Esophagus squamous epithelium (tissue), 5 donors: ENCODE measurements around the gene SECISBP2. TPM values are rescaled to one million over a fixed set of nuclear protein-coding genes. Genes with fewer than 3 reads are reported as not detected.

Experiments
- DNase-seq: peaks from one replicate; lab custom pipeline; 2025; lab: John Stamatoyannopoulos, UW
- H3K27ac ChIP-seq, 4 donors: fragments of 200-600 bp; sonication (generic); one replicate each; pipeline ENCODE4 v1.5.1; 2016 to 2019; ENCODE audit warnings: mild to moderate bottlenecking in 1 of 4
- H3K27me3 ChIP-seq, 4 donors: fragments of 200-600 bp; sonication (generic); 1 replicate in 3 of 4; 2 replicates in 1 of 4; pipeline versions ENCODE4 v1.5.1 to v1.6.0; 2017 to 2021; ENCODE audit warnings: antibody characterized with exemption in 1 of 4
- H3K36me3 ChIP-seq, 3 donors: fragments of 200-600 bp; sonication (generic); one replicate each; pipeline ENCODE4 v1.5.1; 2016 to 2019
- H3K4me1 ChIP-seq, 3 donors: fragments of 200-600 bp; sonication (generic); one replicate each; pipeline ENCODE4 v1.5.1; 2017 to 2019
- H3K4me3 ChIP-seq, 4 donors: fragments of 200-600 bp; sonication (generic); 1 replicate in 3 of 4; 2 replicates in 1 of 4; pipeline ENCODE4 v1.5.1; 2016 to 2019; ENCODE audit warnings: mild to moderate bottlenecking in 2 of 4, moderate library complexity in 1 of 4
- H3K9me3 ChIP-seq, 3 donors: fragments of 200-600 bp; sonication (generic); one replicate each; pipeline ENCODE4 v1.5.1; 2016 to 2019
- POLR2A ChIP-seq, 4 donors: fragments of 450-650 bp; IDR thresholded peaks; one replicate each; pipeline ENCODE4 v1.6.1; 2017; ENCODE audit warnings: antibody characterized with exemption in 4 of 4, mild to moderate bottlenecking in 4 of 4, moderate library complexity in 3 of 4
- WGBS, 2 donors: methylation state at CpG; one replicate each; pipeline ENCODE4 v1.1.5; 2018; 5-methylcytosine and 5-hydroxymethylcytosine counted together
- intact Hi-C: fragments of 100-400 bp; cut with DNase I; formaldehyde crosslinking; loops from one replicate; pipeline ENCODE4 v1.15.0; 2022
- total RNA-seq, 4 donors: library from RNA; depleted of rRNA; stranded (reverse); fragments of >200 nt; gene quantifications; one replicate each; pipeline ENCODE4 v1.1.0, GENCODE V29; 2016
- TF ChIP-seq, protein P1 (sequence below), 6 experiments: fragments of 450-650 bp in 4 of 6; fragments of 200-600 bp in 2 of 6; sonication (generic) in 2 of 6; IDR thresholded peaks; one replicate each; pipeline ENCODE4 v1.5.1; 2016 to 2019; ENCODE audit warnings: antibody characterized with exemption in 6 of 6, mild to moderate bottlenecking in 4 of 6, moderate library complexity in 4 of 6
- donor health status: DM: yes; HTN: yes; CAD: no.

SECISBP2 gene
- total RNA-seq, 4 donors from 2014 or later, result 23.1 to 50.9 (median 27.7) TPM

DNA sequence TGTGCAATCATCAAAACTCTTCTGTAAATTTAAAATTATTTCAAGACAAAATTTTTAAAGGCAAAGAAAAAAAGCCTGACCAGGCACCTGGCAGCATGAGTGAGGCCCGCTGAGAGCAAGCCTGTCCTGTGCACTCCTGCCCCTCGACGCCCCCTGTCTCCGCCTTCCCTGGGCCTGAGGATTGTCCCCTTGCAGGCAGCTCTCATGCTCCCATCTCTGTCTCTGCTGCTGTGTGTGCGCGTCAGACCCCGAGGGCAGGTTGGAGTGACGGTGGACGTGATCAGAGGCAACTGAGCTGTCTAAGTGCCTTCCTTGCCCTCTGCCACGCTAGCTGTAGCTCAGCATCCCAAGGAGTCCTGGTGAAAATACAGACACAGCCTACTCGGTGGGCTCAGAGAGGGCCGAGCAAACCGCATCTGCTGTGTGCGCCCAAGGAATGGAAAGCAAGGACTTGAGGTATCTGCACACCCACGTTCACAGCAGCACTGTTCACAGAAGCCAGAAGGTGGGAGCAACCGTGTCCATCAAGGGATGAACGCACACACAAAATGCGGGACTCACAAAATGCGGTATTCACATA, 65.5 kb downstream of the SECISBP2 start:
- no peak for DNase-seq

DNA sequence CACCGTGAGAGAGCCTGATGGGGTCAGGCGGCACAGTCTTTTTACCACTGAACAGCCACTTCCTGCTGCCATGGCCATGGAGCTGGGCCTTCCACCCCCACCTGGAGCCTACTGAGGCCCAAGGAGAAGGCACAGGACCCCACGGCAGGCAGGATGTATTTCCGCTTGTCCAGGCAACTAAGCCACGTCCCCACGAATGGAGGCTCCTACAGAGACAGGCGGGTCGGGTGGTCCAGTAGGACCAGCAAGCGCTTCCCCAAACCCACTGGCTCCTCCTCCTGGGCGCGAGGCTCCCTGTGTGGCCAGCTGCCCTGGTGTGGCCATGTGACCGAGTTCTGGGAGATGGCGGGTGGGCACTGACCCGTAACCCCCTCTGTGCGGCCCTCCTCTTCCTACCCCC, 66.5 kb downstream of the SECISBP2 start:
- Histone ChIP-seq H3K4me3 (no peak overlapping the region), H3K27ac (no peak overlapping the region), H3K4me1 (peaks cover 18 to 42% (median 30%) of the 10 kb centered on the region in 3 donors), H3K9me3 (no peaks in the 10 kb centered on the region), H3K27me3 (no peaks in the 10 kb centered on the region), H3K36me3 (peaks cover 0 to 100% (median 16%) of the 10 kb centered on the region in 3 donors)
- intact Hi-C loops, result no loop called here
- no peak for TF ChIP-seq POLR2A (IDR thresholded peaks at IDR 0.05)
- TF ChIP-seq, protein P1, sequence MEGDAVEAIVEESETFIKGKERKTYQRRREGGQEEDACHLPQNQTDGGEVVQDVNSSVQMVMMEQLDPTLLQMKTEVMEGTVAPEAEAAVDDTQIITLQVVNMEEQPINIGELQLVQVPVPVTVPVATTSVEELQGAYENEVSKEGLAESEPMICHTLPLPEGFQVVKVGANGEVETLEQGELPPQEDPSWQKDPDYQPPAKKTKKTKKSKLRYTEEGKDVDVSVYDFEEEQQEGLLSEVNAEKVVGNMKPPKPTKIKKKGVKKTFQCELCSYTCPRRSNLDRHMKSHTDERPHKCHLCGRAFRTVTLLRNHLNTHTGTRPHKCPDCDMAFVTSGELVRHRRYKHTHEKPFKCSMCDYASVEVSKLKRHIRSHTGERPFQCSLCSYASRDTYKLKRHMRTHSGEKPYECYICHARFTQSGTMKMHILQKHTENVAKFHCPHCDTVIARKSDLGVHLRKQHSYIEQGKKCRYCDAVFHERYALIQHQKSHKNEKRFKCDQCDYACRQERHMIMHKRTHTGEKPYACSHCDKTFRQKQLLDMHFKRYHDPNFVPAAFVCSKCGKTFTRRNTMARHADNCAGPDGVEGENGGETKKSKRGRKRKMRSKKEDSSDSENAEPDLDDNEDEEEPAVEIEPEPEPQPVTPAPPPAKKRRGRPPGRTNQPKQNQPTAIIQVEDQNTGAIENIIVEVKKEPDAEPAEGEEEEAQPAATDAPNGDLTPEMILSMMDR (IDR thresholded peaks at IDR 0.05), result no peak
- WGBS, 2 donors, result 86 to 94% methylated on average over 4 to 8 of the region's 15 CpGs
- DNase-seq, result no peak

More for the DNA sequence above, 65.5 kb downstream of the SECISBP2 start:
- TF ChIP-seq, protein P1 (IDR thresholded peaks at IDR 0.05), result no peak
- no peak for TF ChIP-seq POLR2A (IDR thresholded peaks at IDR 0.05)
- Histone ChIP-seq H3K9me3 (no peaks in the 10 kb centered on the region), H3K27me3 (no peaks in the 10 kb centered on the region), H3K4me3 (no peak overlapping the region), H3K27ac (no peak overlapping the region), H3K36me3 (peaks cover 0 to 100% (median 16%) of the 10 kb centered on the region in 3 donors), H3K4me1 (peaks cover 13 to 32% (median 21%) of the 10 kb centered on the region in 3 donors)
- WGBS, 2 donors, result 91 to 95% methylated on average over 14 to 17 of the region's 19 CpGs
- intact Hi-C loops, result no loop called here

DNA sequence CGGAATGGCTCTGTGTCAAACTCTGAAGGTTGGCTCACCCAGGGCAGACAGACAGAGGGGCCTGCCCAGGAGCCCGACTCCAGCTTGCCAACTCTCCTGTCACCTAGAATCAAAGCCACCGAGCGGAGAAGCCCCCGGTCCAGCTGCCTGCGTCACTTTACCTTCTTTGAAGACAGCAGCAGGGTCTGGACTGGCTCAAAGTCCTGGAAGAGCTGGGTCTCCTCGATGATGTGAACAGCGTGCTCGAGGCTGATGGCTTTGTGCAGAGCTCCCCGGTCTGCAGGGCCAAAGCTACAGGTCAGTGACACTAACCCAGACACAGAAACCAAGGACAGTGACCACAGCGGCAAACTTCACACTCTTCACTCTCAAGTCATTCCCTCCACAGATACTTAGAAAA, 67.9 kb downstream of the SECISBP2 start:
- H3K36me3 ChIP-seq, result peaks cover 0 to 100% (median 21%) of the 10 kb centered on the region in 3 donors
- intact Hi-C loops, result no loop called here
- no peak overlapping the region for H3K4me3 ChIP-seq
- no peaks in the 10 kb centered on the region for H3K27me3 ChIP-seq
- peaks cover 18 to 50% (median 35%) of the 10 kb centered on the region in 3 donors for H3K4me1 ChIP-seq
- TF ChIP-seq, protein P1 (IDR thresholded peaks at IDR 0.05), result no peak
- TF ChIP-seq POLR2A (IDR thresholded peaks at IDR 0.05), result no peak
- no peak for DNase-seq
- H3K27ac ChIP-seq, result peak overlapping the region in 2 of 4 donors; percentile 11 to 76
- 100% methylated on average over 1 of the region's 11 CpGs for WGBS, 2 donors
- H3K9me3 ChIP-seq, result no peaks in the 10 kb centered on the region

DNA sequence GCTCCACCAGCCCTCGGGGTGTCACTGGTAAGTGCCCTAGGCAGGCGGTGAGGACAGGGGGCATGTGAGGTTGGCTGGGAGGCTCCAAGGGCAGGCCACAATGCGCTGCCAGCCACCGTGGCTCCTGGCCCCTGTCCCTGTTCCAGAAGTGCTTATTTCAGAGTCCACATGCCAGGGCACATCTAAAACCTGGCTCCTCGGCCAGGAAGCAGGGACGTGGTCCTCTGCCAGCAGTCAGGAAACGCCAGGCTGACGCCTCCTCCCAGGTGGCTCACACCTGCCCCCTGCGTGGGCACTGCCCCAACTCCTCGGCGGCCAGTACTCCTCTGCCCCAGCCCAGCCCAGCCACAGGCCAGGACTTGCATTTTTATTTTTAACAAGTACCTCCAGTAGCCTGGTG, 68.5 kb downstream of the SECISBP2 start:
- Histone ChIP-seq H3K27me3 (no peaks in the 10 kb centered on the region), H3K4me3 (no peak overlapping the region), H3K27ac (peak overlapping the region; percentile 11 to 87 (median 74)), H3K4me1 (peaks cover 18 to 50% (median 35%) of the 10 kb centered on the region in 3 donors), H3K36me3 (peaks cover 0 to 100% (median 24%) of the 10 kb centered on the region in 3 donors), H3K9me3 (no peaks in the 10 kb centered on the region)
- no peak for DNase-seq
- WGBS, 2 donors, result 32 to 47% methylated on average over 3 to 8 of the region's 11 CpGs
- intact Hi-C loops, result no loop called here
- no peak for TF ChIP-seq POLR2A (IDR thresholded peaks at IDR 0.05)
- TF ChIP-seq, protein P1 (IDR thresholded peaks at IDR 0.05), result no peak

DNA sequence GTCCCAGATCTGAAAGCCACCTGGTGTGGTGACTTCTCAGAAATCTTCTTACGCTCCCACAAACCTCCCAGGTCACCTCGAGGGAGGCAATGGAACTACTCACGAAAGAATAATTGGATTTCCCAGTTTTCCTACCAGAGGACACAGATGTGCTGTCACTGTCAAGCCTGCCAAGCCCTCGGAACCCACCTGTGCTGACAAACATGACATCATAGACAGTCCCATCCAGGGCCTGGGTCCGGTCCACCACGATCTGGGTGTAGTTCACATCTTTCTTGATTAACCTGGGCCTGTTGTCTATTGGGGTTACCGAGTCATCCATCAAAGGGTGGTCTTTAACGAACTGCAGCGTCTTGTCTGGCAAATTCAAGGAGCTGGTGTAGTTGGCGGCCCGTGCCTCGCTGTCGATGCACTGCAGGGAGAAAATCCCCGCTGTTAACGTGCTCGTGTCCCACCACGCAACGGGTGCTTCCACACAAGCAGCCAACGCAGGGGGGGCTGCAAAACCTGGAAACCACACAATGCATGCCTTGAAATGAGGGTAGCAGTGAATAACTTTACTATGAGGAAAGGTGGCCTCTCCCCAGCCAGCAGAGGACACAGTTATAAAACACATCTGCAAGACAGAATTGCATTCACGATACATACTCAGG, 69.0 kb downstream of the SECISBP2 start:
- 82 to 91% methylated on average over 15 to 18 of the region's 20 CpGs for WGBS, 2 donors
- H3K27ac ChIP-seq, result peak overlapping the region in 3 of 4 donors; percentile 72 to 87 (median 76)
- no peak for TF ChIP-seq POLR2A (IDR thresholded peaks at IDR 0.05)
- TF ChIP-seq, protein P1 (IDR thresholded peaks at IDR 0.05), result no peak
- H3K9me3 ChIP-seq, result no peaks in the 10 kb centered on the region
- intact Hi-C loops, result no loop called here
- DNase-seq, result no peak
- H3K27me3 ChIP-seq, result no peaks in the 10 kb centered on the region
- H3K4me1 ChIP-seq, result peaks cover 18 to 50% (median 35%) of the 10 kb centered on the region in 3 donors
- peaks cover 2 to 100% (median 24%) of the 10 kb centered on the region in 3 donors for H3K36me3 ChIP-seq
- H3K4me3 ChIP-seq, result no peak overlapping the region
